Epithelial cell of esophagus (primary cell): ENCODE data around the gene FSCN2.
A peak's percentile ranks its signal among the peaks of the same experiment; 100 is the strongest.

Source experiments
- DNase-seq: peaks from one replicate; pipeline ENCODE4 v3.0.0; 2010; ENCODE audit warnings: low read depth
- H3K4me3 ChIP-seq: 2 replicates; pipeline ENCODE4 v1.5.1; 2011; ENCODE audit warnings: mild to moderate bottlenecking, low read length, control low read depth
- CTCF ChIP-seq: IDR thresholded peaks from 2 replicates; pipeline ENCODE4 v1.5.1; 2011; ENCODE audit warnings: low read depth, mild to moderate bottlenecking, low read length, control low read depth, inconsistent platforms; ENCODE audit not compliant: insufficient read depth; ENCODE audit errors: missing control alignments

FSCN2 gene

DNA sequence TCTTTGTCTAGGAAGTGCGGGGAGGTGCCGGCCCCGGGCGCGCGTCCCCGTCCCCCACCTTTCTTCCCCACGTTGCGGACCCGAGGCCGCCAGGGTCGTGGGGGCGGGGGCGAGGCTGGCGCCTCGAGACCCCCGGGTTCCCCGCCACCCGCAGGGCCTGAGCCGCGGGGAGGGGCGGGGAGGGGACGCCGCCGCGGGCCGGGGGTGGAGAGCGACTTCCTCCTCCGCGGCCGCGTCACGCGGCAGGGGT, 13.8 kb upstream of the FSCN2 start:
- TF ChIP-seq CTCF, result no peak

GRCh38 chr17:81514739-81515529, 13.2 kb upstream of the FSCN2 start:
- TF ChIP-seq CTCF, result no peak
- H3K4me3 ChIP-seq, result peak overlapping the region; percentile 48
- DNase-seq, result peak; percentile 83

More for the DNA sequence above, 13.8 kb upstream of the FSCN2 start:
- H3K4me3 ChIP-seq, result peak overlapping the region; percentile 59
- no peak for DNase-seq

DNA sequence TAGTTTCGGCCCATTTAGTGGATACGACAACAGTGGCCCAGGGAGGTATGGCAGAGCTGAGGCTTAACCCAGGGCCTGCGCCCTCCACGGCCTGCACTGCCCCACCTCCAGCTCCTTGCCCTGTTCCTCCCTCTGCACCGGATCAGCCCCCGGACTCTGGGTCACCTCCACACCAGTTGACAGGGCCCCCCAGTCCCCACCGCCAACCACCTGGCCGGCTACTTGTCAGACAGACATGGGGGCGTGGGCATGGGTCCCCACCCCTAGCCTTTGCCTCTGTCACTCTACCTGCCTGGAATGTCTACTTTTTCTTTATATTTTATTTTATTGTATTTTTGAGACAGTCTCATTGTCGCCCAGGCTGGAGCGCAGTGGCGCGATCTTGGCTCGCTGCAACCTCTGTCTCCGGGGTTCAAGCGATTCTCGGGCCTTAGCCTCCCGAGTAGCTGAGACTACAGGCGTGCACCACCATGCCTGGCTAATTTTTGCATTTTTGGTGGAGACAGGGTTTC, 12.6 kb upstream of the FSCN2 start:
- H3K4me3 ChIP-seq, result peak overlapping the region; percentile 48
- TF ChIP-seq CTCF, result no peak
- DNase-seq, result no peak

DNA sequence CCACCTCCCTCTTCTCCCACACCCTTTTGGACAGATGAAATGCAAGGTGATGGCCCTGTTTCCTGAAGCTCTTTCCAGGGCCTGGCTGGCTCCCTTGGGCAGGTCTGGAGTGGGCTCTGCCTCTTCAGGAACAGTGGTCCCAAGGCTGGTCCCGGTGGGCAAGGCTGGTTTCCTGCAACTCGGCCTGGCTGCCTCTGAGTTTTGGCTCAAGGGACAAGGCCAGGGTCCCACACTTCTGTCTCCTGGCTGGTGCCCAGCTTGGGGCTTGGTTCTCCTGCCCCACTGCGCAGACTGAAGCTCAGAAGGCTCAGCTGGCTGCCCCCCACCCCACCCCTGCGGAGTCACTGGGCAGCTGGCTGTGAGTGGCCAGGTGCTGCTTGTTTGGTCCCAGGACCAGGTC, 11.7 kb upstream of the FSCN2 start:
- no peak overlapping the region for H3K4me3 ChIP-seq

DNA sequence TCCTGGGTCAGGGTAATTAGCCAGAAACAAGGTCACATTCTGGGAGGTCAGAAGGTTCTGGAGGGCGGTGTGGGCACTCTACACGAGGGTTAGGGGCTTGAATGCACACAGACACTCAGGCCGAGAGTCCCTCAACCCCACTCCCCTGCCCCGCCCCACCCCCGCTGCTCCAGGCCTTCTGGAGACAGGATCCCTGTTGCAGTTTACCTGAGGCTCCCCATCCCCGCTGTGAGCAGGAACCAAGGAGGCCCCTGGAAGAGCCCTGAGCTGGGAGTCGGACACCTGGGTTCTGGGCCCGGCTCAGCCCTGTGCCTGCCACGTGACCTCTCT, 11.2 kb upstream of the FSCN2 start:
- no peak overlapping the region for H3K4me3 ChIP-seq
- no peak for TF ChIP-seq CTCF
- no peak for DNase-seq

More for the DNA sequence above, 11.7 kb upstream of the FSCN2 start:
- no peak for DNase-seq
- no peak for TF ChIP-seq CTCF

DNA sequence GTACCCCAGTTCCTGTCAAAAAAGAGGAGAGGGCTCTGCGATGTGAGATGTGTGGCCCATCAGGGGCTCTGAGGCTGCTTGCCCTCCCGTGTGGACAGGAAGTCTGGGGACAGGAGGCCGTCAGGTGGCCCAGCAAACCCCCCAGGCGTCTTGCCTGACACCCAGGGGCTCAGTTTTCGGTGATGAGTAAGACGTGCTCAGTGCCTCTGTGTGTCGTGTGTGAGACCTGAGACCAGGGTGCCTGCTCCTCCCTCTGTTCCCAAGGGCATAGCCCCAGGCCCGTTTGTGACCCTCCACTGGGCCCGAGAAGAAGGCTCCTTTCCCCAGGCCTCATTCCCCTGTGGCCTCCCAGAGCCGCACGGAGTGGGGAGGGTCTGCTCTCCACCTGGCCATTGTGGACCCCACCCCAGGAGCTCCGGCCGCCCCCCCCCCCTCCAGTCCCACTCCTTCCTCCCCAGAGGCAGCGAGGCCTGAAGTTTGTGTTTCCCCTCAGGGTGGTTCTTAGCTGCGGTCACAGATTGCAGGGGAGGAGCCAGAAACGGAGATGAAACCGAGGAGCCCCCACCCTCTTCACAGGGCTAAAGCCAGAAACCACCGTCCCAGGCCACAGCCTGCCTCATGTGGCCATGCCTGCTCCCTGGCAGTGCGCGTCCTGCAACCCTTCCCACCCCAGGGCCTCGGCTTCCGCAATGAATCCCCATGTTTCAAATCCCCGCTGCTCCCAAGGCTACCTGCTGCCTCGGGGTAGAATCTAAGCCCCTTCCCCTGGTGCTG, 10.7 kb upstream of the FSCN2 start:
- no peak overlapping the region for H3K4me3 ChIP-seq
- no peak for TF ChIP-seq CTCF
- no peak for DNase-seq
